Kasumi-1 (cell line): Measurements from ENCODE around the gene NOTO.
"Not testable (repeated sequence)": the region's sequence is repeated elsewhere in the genome, so short reads cannot be mapped to it uniquely, and the experiment has no call there.

Experiments
- DNase-seq, 2 experiments: peaks; one replicate each; lab custom pipeline; 2025; lab: John Stamatoyannopoulos, UW

The NOTO gene, protein sequence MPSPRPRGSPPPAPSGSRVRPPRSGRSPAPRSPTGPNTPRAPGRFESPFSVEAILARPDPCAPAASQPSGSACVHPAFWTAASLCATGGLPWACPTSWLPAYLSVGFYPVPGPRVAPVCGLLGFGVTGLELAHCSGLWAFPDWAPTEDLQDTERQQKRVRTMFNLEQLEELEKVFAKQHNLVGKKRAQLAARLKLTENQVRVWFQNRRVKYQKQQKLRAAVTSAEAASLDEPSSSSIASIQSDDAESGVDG

DNA sequence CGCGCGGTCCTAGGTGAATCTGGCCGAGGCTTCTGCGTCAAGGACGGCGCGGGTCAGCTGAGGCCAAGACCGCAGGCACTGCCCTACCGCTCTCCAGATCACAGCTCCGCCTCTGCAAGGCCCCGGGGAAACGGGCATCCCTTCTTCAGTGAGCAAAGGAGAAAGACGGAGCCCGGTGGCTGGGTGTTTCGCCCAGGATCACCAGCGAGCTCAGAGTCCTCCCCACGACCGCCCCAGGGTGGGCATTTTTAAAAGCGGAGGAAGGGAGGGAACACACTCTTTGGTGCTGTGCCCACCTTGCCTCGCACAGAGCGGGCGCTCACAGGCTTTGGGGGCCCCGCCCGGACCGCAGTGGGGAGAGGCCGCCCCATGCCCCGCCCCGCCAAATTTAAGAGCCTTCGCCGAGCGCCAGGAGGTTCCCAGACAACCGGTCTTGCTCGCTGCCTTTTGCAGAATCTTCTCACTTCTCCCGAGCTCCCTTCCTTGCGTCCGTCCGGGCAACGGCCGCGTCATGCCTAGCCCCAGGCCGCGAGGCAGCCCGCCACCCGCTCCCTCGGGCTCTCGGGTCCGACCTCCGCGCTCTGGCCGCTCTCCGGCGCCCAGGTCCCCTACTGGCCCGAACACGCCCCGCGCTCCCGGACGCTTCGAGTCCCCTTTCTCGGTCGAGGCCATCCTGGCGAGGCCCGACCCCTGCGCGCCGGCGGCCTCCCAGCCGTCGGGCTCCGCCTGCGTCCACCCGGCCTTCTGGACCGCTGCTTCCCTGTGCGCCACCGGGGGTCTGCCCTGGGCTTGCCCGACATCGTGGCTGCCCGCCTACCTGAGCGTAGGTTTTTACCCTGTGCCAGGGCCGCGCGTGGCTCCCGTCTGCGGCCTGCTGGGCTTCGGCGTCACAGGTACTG lies at the start of gene NOTO:
Gene NOTO (plus strand): TSS at position 419 of the 899 bp plus-strand sequence. CDS start 93 bp downstream, at position 512.
- DNase-seq, result no peak

DNA sequence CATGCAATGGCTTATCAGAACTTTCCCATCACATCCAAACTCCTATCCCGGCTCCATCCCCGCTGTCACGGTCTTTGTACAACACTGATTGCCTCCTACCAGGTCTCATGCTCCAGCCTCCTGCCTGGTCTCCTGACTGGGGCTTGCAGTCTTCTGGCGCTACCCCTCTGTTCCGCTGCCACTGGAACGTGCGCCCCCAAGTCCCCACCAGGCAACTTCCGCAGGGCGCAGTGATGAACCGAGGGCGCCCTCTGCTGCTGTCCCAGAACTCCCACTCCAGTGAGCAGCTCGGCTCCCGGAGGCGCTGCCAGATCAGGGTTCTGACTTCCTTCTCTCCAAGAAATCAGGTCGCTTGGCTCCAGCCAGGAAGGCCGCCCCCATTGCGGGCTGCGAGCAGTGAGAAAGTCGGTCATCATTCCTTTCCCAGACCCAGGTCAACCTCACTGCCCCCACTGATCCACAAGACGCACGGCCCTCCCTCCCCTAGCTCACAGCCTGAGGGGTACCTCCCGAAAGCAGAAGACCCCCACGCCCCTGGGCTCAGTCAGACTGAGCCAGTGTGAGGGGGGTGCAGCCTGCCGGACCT lies 45.7 kb upstream of the NOTO start:
- DNase-seq, result peak; percentile 54 to 65

DNA sequence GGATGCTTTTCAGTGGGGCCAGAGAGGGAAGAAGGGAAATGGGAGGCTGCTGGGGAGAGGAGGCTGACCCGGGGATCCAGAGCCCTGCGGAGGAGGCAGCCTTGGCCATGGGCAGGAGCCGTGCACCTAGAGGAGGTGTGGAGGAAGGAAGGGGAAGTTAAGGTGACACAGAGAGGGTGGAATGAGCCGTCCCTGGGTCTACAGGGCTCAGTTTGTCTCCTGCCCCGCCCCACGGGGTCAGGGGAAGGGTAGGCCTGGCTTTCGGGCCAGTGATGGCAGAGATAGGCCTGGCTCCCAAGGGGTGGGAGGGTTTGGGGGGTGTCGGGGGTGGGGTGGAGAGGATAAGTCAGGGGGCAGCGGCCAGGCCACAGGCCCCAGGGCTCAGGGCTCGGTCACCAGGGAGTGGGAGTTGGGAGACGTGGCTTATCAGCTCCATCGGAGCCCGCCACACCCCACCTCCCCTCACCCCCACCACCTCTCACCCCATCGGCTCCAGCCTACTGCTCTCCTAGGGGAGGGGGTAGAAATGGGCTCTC lies 39.5 kb upstream of the NOTO start:
- no peak for DNase-seq

DNA sequence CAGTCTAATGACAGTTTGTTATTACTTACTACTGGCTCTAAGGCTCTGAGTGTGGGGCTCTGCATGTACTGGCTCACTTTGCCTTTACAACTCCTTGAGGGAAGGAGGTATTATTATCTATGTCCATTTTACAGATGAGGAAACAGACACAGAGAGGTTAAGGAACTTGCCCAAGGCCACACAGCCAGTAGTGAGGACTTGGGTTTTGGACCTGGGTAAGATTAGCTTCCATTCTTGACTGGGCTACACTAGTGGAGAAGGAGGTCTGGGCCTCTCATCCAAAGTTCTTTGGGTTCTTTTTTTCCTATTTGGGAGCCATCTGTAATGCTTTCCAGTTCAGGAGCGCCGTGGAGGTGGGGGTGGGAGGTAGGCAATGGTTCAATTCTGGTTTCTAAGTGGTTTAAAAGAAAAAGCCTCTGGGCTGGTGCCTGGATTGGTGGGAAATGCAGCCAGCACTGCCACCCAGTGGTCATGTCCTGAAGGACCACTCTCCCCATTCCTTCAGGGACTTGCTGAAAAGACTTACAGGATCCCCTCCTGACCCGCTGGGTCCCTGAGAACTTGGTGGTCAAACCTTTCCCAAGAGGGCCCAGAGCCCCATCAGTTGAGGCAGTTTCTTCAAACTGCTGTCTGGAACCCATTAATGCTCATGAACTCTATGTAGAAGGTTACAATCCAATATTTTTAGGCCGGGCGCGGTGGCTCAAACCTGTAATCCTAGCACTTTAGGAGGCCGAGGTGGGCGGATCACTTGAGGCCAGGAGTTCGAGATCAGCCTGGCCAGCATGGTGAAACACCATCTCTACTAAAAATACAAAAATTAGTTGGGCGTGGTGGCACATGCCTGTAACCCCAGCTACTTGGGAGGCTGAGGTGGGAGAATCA lies 38.6 kb upstream of the NOTO start:
- peak; percentile 60 to 82 for DNase-seq

DNA sequence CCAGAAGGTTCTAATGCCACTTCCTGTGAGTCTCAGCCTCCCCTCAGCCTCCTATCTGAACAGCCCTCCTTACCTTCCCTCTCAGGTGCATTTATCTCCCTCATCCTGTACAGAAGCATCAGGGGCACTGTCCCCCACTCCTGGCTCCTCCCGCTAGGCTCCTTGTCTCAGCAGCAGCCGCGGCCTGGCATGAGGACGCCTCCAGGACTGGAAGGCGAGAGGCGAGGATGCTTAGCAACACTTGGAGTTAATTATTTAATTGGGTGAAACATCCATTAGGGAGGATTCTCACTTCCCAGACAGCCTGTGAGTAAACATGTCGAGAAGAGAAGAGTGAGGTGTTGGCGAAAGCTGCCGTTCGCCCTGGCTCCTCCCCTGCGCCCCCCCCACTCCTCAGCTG lies 36.4 kb upstream of the NOTO start:
- not testable (repeated sequence) for DNase-seq

DNA sequence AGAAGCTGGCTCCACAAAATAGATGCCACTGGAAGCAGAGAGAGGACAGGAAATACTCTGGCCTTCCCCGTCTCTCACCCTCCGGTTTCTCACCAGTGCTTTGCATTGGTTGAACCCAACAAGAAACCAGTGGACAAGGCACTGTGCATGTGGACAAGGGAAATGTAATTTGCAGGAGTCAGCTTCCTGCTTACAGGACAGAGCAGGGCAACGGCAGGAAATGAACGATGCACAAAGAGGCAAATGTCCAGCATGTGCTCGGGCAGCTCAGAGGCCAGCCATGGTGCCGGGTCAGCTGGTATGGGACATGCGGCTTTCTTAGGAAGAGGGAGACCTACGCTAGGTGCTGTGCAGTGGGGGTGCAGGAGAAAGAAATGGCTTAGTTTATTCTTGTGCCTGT lies 35.6 kb upstream of the NOTO start:
- not testable (repeated sequence) for DNase-seq

DNA sequence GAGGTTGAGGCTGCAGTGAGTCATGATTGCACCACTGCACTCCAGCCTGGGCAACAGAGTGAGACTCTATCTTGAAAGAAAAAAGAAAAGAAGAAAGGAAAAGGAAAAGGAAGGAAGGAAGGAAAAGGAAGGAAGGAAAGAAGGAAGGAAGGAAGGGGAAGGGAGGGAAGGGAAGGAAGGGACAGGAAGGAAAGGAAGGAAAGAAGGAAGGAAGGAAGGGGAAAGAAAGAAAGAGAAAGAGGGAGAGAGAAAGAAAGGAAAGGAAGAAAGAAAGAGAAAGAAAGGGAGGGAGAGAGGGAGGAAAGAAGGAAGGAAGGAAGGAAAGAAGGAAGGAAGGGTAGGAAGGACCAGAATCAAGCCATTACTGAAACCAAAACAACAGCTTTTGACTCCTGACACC lies 34.0 kb upstream of the NOTO start:
- DNase-seq, result not testable (repeated sequence)

DNA sequence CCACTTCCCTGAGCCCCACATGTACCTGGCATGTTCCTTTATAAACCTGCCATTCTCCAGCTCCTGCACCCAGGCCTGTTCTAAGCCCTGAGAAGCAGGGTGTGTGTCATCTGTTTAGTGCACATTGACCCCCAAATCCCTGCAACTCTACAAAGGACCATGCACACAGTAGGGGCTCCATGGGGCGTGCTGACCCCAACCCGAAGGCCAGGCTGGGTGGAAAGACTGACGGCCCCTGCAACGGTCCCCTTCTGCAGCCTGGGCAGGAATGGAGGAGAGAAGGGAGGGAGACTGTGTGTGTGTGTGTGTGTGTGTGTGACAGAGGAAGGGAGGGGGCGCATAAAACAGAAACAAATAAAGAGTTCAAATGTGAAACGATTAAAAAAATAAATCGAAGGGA lies 32.0 kb upstream of the NOTO start:
- DNase-seq, result not testable (repeated sequence)

DNA sequence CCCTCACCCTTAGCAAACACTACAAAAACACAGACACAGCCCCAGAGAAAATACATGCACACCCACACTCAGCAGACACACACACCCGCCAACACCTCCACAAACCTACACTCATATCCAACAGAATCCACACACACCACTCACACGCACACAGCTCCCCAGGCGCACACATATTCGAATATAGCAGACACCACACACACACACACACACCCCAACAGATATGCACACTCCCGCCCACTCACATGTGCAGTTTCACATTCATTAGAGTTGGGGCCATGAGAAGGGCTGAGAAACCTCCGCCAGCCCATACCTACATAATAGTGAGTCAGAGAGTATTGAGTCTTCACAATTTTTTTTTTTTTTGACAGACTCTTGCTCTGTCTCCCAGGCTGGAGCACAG lies 29.4 kb upstream of the NOTO start:
- DNase-seq, result no peak

DNA sequence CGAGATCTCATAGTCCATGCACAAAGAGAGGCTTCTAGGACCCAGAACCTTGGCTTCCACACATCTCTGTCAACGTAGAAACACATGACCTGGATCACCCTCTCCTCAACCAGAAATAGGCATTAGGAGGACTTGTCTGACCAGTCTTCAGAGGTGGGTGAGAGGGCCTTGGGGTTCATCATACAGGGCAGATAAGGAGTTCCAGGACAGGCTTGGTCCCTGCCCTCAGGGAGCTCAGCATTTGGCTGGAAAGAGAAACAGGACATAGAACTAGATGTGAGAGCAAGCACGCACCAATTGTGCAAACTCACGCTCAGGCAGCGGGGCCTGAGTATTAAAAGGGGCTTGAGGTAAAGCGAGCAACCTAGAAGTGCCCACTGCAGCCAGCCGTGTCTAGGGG lies 28.6 kb upstream of the NOTO start:
- DNase-seq, result no peak

DNA sequence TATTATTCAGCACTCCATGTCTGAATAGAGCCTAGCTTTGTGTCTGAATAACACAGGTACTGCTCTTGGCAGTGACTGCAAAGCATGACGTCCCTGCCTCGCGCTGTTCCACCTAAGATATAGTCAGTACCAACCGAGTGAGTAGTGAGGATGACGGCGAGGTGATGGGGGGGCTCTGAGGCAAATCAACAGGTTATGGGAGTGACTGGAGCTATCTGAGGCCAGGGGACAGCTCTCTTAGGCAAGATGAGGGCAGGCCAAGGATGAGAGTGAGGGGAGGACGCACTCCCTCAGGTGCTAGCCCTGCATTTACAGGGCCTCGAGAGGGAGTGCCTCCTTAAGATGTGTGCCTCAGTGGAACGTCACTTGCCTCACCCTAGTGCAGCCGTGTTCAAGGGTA lies 28.1 kb upstream of the NOTO start:
- DNase-seq, result no peak

DNA sequence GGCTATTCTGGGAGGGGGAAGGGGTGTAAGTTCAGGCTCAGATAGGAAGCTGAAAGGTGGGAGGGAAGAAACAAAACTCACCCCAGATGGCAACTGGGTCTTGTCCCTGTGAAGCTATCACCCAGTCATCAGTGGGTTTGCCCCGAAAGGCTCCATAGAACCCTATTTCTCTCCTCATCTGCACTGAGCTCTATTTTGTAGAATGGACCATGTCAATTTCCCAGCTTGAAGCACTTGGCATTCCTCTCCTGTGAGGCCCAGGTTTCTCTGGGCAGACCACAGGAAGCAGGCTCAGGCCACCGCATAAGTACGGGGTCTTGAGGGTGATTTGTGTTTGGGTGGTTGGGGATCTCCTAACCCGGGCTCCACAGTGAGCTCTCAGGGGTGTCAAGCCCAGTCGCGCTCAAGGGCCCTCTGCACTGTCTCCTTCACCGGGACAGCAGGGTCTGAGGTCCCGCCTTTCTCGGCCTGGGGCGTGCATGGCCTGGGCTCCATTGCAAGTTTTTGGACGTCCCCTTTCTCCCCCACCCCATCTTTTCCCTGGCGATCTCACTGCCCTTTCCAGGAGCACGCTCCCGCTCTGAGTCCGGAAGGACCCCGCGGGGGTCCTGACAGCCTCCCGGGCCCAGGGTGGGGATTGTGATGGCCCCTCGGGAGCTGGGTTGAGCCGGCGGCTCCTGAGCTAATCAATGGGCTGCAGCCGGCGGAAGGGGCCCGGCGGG lies 27.3 kb upstream of the NOTO start:
- DNase-seq, result no peak

DNA sequence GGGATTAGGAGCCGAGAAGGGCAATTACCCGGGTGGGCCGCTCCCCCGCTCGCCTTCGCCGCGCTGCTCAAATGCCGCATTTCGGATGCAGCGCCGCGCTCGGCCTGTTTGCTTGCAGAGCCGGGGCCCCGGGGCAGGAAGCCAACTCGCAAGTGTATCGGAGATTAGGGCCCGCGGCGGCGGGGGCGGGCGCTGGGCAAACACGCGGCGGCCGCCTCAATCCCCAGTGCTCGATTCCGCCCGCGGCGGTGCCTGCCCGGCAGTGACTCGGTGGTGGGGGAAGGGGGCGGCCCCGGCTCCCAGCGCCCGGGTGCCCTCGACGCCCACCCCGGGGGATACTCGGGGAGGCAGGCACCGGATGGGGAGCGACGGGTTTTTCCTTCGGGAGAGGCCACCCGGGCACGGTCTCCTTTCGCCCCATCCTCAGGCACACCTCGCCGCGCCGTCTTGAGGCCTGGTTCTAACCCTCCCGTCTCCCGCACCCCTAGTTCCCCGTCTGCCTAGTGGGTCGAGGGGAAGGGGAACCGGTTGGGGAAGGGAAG lies 26.6 kb upstream of the NOTO start:
- DNase-seq, result peak; percentile 39 to 42

DNA sequence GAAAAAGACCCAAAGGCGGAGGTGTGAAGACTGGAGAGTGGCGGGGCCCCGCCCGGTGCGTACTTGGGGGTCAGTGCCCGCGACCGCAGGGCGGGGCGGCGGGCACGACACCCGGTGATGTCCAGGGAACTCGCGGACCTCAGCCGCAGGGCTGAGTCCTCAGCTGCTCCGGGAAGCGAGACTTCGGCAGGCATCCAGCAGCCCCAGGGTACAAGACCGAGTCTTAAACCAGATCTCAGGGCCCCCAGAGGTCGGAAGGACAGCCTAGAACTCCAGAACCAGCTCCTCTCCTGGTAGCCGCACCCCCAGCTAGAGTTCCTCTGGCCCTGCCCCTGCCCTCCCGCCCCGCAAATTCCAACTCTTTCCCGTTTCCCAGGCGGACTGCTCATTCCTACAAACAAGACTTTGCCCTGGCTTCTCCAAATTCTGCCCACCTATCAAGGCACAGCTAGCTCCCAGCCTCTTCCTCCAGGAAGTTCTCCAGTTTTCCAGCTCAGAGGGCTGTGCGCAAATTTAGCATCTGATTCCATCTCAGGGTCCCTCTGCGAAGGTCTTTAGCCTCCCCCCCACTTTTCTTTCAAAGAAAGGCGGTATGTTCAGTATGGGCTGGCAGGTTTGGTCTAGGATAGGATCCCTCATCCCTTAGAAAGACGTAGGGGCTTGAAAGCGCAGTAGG lies 26.0 kb upstream of the NOTO start:
- DNase-seq, result no peak

DNA sequence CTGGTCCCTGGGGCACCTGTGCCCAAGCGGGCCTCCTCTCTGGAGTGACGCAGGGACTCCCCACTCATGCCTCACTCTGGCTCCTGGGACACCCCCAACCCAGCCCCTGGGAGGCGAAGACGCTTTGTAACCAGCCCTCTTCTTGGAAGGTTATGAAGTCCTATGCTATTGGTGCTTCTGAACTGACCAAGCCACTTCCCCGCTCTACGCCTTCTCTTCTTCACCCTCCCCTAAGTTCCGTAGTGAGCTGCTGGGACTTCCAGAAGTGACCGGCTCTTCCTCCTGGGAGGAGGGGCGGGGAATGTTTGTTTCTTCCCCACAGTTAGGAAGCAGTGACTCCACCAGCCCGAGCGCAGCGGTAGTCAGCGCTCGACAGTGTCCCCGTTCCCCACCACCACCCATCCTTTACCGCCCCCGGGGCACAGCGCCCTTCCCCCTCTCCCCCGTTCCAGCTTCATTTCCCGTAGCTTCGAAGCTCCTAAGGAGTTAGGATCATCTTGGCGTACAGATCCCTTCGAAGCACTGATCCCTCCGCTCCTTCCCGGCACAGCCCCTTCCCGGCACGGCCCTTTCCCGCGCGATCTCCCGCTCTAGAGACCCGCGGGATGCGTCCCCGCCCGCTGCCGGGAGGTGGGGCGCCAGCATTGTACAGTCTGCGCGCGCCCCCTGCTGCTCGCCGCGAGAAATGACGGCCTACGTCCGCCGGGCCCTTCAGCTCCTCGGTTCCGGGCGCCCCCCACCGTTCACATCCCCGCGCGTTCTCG lies 25.3 kb upstream of the NOTO start:
- peak; percentile 78 to 84 for DNase-seq

DNA sequence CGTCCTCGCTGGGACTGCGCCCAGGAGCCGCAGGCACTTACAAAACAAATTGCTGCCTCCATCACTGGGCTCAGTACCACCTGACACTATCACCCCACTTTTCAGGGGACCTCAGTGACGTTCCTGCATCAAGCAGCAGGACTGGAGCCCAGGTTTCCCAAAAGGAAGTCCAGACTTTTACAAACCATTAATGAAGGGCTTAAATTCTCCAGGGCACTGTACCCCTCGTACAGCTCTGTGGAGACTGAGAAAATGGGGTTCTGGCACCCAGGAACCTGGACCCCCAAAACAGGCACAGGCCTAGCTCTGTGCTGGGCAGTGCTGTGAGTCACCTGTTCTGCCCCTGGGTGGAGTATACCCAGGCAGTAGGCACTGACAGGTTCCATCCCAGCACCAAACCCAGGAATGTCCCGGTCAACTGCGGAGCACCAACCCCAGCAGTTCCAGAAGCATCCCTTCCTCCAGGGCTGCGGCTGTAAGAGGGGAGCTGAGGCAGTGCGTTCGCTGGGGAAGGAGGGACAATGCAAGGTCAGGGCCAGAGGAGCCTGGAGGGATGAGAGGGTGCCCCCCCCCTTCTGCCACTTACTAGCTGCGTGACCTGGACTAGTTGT lies 24.6 kb upstream of the NOTO start:
- DNase-seq, result no peak

DNA sequence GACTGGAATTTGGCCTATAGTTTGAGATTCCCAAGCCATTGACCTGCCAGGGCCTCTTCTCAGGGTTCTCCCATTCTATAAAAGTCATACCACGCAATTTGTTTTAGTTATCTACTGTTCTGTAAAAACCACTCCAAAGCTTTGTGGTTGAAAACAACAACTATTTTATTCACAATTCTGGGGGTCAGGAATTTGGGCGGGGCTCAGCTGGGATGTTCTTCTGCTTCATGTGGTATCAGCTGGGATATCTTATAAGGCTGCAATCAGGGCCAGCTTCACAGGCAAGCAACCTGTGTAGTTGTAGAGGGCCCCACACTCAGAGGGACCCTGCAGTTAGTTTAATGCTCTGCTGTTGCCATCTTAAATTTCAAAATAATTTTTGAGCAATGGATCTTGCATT lies 16.4 kb upstream of the NOTO start:
- DNase-seq, result no peak

DNA sequence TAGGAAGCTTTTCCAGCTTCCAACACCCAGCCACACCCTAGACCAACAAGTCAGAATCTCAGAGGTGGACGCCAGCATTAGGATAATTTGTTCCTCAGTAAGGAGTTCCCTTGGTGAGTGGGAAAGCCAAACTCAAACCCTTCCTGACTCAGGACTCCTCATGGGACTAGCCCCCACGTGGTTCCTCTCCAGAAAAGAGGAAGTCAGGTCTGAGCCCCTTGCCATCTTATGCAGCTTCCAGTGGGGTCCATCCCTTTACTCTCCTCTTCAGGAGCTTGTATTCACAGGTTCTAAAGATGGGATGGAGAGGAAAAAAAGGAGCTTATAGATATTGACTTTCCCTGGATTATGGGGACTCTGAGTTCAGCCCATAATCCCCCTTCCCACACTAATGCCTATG lies 14.8 kb upstream of the NOTO start:
- DNase-seq, result peak in 1 of 2 experiments; percentile 7

DNA sequence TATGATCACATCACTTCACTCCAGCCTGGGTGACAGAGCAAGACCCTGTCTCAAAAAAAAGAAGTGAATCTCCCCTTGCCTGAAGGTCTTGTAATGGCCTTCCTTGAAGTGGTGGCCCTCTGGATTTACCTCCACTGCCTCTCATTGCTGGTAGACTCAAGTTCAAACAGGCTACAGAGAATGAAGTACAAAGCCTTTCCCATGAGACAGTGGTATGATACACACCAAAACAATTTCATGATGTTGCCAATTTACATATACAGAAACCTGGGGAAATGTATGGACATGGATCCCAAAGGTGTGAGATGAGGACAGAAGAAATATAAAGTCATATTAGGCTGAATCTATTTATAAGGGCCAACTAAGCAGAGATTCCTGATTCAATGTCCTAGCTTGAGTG lies 4.8 kb upstream of the NOTO start:
- DNase-seq, result no peak
